Mesothelial cell of epicardium (in vitro differentiated cells): ENCODE data around the gene RIPOR1. TPM values are rescaled to one million over a fixed set of nuclear protein-coding genes. Genes with fewer than 3 reads are reported as not detected.
A peak's percentile ranks its signal among the peaks of the same experiment; 100 is the strongest.

Experiments
- DNase-seq, 2 experiments: peaks; one replicate each; pipeline ENCODE4 v3.0.0; 2021; ENCODE audit warnings: low spot score in 2 of 2; ENCODE audit not compliant: unreplicated experiment in 2 of 2
- H3K27ac Mint-ChIP-seq: 2 replicates; pipeline ENCODE4 v1.8.0; 2021; ENCODE audit warnings: mixed read lengths
- H3K27me3 Mint-ChIP-seq: 2 replicates; pipeline ENCODE4 v1.8.0; 2021; ENCODE audit warnings: low read depth, mixed read lengths
- H3K36me3 Mint-ChIP-seq: 2 replicates; pipeline ENCODE4 v1.8.0; 2021; ENCODE audit warnings: mixed read lengths
- H3K4me1 Mint-ChIP-seq: 2 replicates; pipeline ENCODE4 v1.8.0; 2021; ENCODE audit warnings: mixed read lengths
- H3K4me3 Mint-ChIP-seq: 2 replicates; pipeline ENCODE4 v1.8.0; 2021; ENCODE audit warnings: mild to moderate bottlenecking, moderate library complexity, mixed read lengths
- H3K9me3 Mint-ChIP-seq: 2 replicates; pipeline ENCODE4 v1.8.0; 2021; ENCODE audit warnings: mixed read lengths
- CTCF ChIP-seq: fragments of 200-600 bp; sonication (generic); IDR thresholded peaks from one replicate; pipeline ENCODE4 v1.5.0; 2021; ENCODE audit warnings: antibody characterized with exemption; ENCODE audit not compliant: unreplicated experiment
- total RNA-seq: library from RNA; stranded (reverse); gene quantifications from 3 replicates; pipeline ENCODE4 v1.2.1, GENCODE V29; 2021

RIPOR1 gene
- total RNA-seq, 1 donor from 2014 or later: 69.2 TPM

DNA sequence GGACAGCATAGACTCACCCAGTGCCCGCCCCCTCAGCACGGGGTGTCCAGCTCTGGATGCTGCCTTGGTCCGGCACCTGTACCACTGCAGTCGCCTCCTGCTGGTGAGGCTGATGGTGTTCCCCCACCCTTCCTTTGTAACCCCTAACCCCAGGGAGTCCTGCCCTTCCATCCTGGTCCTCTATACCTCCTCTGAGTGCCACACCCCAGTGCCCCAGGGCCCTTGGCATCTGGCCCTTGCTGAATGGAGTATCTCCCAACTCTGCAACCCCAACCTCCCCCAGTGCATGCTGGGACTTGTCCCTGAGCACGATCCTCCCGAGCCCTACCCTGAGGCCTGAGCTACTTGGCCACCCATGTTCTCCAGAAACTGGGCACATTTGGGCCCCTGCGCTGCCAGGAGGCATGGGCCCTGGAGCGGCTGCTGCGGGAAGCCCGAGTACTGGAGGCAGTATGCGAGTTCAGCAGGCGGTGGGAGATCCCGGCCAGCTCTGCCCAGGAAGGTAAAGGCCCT is 15.8 kb downstream of the RIPOR1 start:
- DNase-seq: no peak
- Mint-ChIP-seq H3K4me3 (no peak overlapping the region), H3K9me3 (no peaks in the 10 kb centered on the region), H3K27ac (no peak overlapping the region), H3K4me1 (no peaks in the 10 kb centered on the region), H3K36me3 (peaks cover 12% of the 10 kb centered on the region), H3K27me3 (no peaks in the 10 kb centered on the region)
- TF ChIP-seq CTCF: no peak

- Mint-ChIP-seq H3K4me3 (no peak overlapping the region), H3K4me1 (no peaks in the 10 kb centered on the region), H3K27me3 (no peaks in the 10 kb centered on the region), H3K9me3 (no peaks in the 10 kb centered on the region), H3K27ac (no peak overlapping the region), H3K36me3 (peaks cover 12% of the 10 kb centered on the region)
- no peak for DNase-seq
- no peak for TF ChIP-seq CTCF
Measured at GRCh38 chr16:67544844-67545664, 16.4 kb downstream of the RIPOR1 start.

DNA sequence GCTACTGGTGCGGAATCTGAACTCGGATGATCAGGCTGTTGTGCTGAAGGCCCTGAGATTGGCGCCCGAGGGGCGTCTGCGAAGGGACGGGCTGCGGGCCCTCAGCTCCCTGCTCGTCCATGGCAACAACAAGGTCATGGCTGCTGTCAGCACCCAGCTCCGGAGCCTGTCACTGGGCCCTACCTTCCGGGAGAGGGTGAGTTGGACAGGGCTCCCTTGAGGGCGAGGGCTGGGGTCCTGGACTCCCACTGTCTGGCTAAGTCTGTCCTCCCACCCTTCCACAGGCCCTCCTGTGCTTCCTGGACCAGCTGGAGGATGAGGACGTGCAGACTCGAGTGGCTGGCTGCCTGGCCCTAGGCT is 17.0 kb downstream of the RIPOR1 start:
- DNase-seq: no peak
- no peaks in the 10 kb centered on the region for H3K27me3 Mint-ChIP-seq
- no peaks in the 10 kb centered on the region for H3K9me3 Mint-ChIP-seq
- H3K4me3 Mint-ChIP-seq: no peak overlapping the region
- H3K27ac Mint-ChIP-seq: no peak overlapping the region
- peaks cover 7% of the 10 kb centered on the region for H3K36me3 Mint-ChIP-seq
- no peak for TF ChIP-seq CTCF
- no peaks in the 10 kb centered on the region for H3K4me1 Mint-ChIP-seq

DNA sequence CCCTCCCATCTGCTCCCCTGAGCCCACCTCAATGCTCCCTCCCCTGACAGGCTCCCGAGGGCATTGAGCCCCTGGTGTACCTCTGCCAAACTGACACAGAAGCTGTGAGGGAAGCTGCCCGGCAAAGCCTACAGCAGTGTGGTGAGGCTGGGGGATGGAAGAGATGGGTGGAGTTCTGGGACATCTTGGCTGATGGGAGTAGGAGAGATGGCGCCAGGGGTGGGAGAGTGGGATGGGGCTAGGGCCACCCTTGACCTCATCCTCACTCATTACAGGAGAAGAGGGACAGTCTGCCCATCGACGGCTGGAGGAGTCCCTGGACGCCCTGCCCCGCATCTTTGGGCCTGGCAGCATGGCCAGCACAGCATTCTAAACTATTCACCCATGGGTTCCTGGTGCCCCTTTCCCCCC is 17.5 kb downstream of the RIPOR1 start:
- no peak for DNase-seq
- Mint-ChIP-seq H3K36me3 (peaks cover 4% of the 10 kb centered on the region), H3K4me1 (no peaks in the 10 kb centered on the region), H3K9me3 (no peaks in the 10 kb centered on the region), H3K4me3 (no peak overlapping the region), H3K27me3 (no peaks in the 10 kb centered on the region), H3K27ac (no peak overlapping the region)
- no peak for TF ChIP-seq CTCF

DNA sequence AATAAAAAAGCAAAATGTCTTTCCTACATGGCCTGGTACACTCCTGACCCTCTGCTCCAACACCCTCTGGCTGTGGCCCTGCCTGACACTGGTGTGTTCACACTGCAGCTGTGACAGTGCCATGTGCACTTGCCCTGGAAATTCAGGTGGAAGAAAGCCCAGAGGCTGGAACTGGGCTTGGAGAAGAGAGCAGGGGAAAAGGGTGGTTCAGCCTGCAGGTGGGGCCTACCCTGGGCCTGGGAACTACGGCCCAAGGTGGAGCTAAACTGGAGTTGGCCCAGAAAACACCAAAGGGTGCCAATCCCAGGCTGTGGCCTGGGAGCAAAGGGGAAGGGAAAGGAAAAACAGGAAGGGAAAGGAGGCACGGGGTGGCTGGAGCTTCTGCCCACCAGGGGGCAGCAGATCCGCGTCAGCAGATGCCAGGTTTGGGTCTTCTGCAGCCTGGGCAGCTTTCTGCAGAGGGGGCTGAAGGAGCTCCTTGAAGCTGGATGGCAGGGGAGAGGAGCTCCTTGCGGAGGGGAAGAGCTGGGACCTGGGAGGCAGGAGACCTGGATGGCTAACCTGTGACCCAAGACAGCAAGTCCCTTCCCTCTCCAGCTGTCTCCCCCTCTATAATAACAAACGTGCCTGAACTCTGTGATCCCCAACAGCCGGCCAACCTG is 18.3 kb downstream of the RIPOR1 start:
- no peaks in the 10 kb centered on the region for H3K9me3 Mint-ChIP-seq
- peak; percentile 95 for TF ChIP-seq CTCF
- H3K27me3 Mint-ChIP-seq: no peaks in the 10 kb centered on the region
- H3K36me3 Mint-ChIP-seq: peaks cover 4% of the 10 kb centered on the region
- H3K4me1 Mint-ChIP-seq: no peaks in the 10 kb centered on the region
- H3K27ac Mint-ChIP-seq: no peak overlapping the region
- DNase-seq: peak in 1 of 2 experiments; percentile 85
- no peak overlapping the region for H3K4me3 Mint-ChIP-seq
